Measurements from ENCODE around the gene PTCHD1. TPM values are rescaled to one million over a fixed set of nuclear protein-coding genes. Genes with fewer than 3 reads are reported as not detected.
A peak's percentile ranks its signal among the peaks of the same experiment; 100 is the strongest.

PTCHD1 gene
- total RNA-seq (not detected), polyA plus RNA-seq (not detected)

DNA sequence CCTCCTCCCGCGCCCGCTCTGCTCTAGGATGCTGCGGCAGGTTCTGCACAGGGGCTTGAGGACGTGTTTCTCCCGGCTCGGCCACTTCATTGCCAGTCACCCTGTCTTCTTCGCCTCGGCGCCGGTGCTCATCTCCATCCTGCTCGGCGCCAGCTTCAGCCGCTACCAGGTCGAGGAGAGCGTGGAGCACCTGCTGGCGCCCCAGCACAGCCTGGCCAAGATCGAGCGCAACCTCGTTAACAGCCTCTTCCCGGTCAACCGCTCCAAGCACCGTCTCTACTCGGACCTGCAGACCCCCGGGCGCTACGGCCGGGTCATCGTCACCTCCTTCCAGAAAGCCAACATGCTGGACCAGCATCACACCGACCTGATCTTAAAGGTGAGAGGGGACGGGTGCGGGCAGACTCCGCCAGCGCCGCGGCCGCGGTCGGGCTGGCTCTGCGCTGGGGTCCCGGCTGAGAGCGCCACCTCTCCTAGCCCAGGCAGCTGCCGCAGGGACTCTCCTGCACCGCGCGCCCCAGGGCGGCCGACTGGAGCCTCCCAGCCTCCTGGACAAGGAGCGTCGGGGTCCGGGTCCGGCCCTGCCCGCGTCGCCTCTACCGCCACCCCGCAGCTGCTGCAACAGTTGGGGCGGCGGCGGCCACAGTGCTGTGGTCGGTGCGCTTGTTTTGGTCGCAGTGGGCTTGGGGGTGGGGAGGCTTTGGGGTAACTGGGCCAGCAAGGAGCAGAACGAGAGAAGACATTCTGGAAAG lies at the start of gene PTCHD1:
PTCHD1 (plus strand) TSS at position 2 of the 752 bp plus-strand sequence; CDS start at position 29, 27 bp downstream.
- Histone ChIP-seq H3K27me3 (ENCODE audit: control insufficient read depth, insufficient read depth, low read length) (peaks cover 3% of the 10 kb centered on the region), H3K4me1 (ENCODE audit: control insufficient read depth, insufficient read depth, low read length, poor library complexity, severe bottlenecking) (no peaks in the 10 kb centered on the region), H3K36me3 (ENCODE audit: control insufficient read depth, insufficient read depth, low read length) (no peaks in the 10 kb centered on the region), H3K9me3 (ENCODE audit: control insufficient read depth in 2 of 2, low read length in 2 of 2) (no peaks in the 10 kb centered on the region), H3K27ac (ENCODE audit: insufficient read depth, low read length, poor library complexity, severe bottlenecking) (no peak within 1 kb of the TSS), H3K4me3 (ENCODE audit: low read depth, low read length) (no peak within 1 kb of the TSS)
- Mint-ChIP-seq H3K36me3 (no peaks in the 10 kb centered on the region), H3K27ac (no peak within 1 kb of the TSS), H3K4me3 (peak within 1 kb of the TSS in 3 of 4 donors; percentile 46 to 83 (median 52)), H3K4me1 (peaks cover 0 to 12% (median 1%) of the 10 kb centered on the region in 4 donors), H3K9me3 (peaks cover 0 to 2% (median 0%) of the 10 kb centered on the region in 7 donors), H3K27me3 (peaks cover 21% of the 10 kb centered on the region)
- ATAC-seq (ENCODE audit: low read depth in 2 of 2) (no peak), DNase-seq (no peak)

DNA sequence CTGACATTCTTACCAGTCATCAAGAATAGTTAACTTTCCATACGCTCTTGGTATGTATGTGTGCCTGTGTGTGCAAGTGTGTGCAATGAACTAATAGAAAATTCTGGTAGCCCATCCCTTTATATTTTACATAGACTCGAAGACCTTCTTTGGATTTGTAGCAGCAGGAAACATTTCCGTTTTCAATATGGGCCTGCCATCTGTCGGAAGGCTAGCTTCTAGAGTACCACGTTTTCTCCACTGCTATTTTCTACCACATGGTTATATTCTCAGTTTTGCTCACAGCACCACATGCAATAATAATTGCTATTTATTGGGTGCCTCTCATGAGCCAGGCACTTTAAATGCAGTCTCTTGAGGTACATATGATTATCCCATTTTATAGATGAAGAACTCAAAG lies 47.9 kb upstream of the PTCHD1 start:
- Mint-ChIP-seq H3K27me3 (no peaks in the 10 kb centered on the region), H3K4me3 (no peak overlapping the region), H3K4me1 (peaks cover 0 to 4% (median 0%) of the 10 kb centered on the region in 4 donors), H3K27ac (peak overlapping the region in 1 of 3 donors; percentile 43), H3K9me3 (no peaks in the 10 kb centered on the region), H3K36me3 (no peaks in the 10 kb centered on the region)
- Histone ChIP-seq H3K9me3 (ENCODE audit: control insufficient read depth in 2 of 2, low read length in 2 of 2) (no peaks in the 10 kb centered on the region), H3K27ac (ENCODE audit: insufficient read depth, low read length, poor library complexity, severe bottlenecking) (no peak overlapping the region), H3K27me3 (ENCODE audit: control insufficient read depth, insufficient read depth, low read length) (no peaks in the 10 kb centered on the region), H3K4me3 (ENCODE audit: low read depth, low read length) (no peak overlapping the region), H3K36me3 (ENCODE audit: control insufficient read depth, insufficient read depth, low read length) (no peaks in the 10 kb centered on the region), H3K4me1 (ENCODE audit: control insufficient read depth, insufficient read depth, low read length, poor library complexity, severe bottlenecking) (no peaks in the 10 kb centered on the region)
- ATAC-seq (ENCODE audit: low read depth in 2 of 2) (no peak), DNase-seq (no peak)

DNA sequence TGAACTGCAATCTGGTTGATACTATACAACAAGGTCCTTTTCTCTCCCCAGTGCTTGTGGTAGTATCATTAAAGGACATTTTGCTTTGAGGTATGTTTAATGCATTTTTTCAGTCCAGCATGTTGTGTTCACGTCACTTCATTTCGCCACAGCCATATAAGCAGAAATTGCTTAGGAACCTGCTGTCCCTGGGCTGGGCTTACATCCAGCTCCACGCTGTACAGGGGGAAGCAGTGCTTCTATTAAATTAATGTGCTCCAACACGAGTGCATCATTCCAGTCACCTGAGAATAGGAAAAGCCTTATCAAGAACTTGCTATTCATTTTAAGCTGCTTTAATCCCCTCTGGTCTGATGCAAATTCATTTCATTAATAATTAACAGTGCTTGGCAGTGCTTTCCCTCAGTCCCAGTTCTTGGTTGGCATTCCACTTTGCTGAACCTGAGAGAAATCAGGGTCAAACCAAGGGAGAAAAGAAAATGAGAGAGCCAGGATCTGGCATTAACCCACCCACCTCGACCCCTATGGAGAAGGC lies 47.4 kb upstream of the PTCHD1 start:
- no peak for DNase-seq
- Mint-ChIP-seq H3K4me1 (peaks cover 0 to 4% (median 0%) of the 10 kb centered on the region in 4 donors), H3K27ac (no peak overlapping the region)

DNA sequence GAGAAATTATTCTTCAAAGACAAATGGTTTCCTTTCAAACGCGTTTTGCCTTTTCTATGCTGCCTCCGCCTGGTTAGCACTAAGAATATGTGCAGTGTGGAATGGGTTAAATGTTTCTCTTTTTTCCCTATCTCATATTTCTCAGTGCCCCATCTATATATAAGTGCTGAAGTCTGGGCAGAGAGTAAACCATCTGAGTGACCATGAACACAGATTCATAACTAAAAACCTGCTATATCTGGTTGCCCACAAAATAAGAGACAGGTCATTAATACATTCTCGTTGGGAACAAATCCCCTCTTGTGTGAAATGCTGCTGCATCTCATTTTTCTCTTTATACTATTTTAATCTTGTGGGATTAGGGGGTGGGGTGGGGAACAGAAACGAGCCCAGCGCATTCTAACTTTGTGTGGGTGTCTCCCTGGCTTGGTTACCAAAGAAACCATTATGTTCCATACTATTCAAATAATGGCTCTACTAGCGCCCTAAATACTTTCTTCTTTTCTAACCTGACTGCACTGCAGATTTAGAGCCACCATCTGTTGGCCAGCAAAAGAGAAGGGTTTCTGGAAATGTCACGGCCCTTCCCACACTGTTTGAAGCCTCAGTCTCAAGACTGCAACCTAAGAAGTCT lies 42.2 kb upstream of the PTCHD1 start:
- Mint-ChIP-seq H3K9me3 (peaks cover 0 to 3% (median 0%) of the 10 kb centered on the region in 7 donors), H3K27ac (no peak overlapping the region), H3K36me3 (no peaks in the 10 kb centered on the region), H3K27me3 (no peaks in the 10 kb centered on the region), H3K4me1 (peaks cover 0 to 4% (median 0%) of the 10 kb centered on the region in 4 donors), H3K4me3 (no peak overlapping the region)
- DNase-seq (no peak), ATAC-seq (ENCODE audit: low read depth in 2 of 2) (no peak)
- Histone ChIP-seq H3K4me3 (ENCODE audit: low read depth, low read length) (no peak overlapping the region), H3K27ac (ENCODE audit: insufficient read depth, low read length, poor library complexity, severe bottlenecking) (no peak overlapping the region), H3K36me3 (ENCODE audit: control insufficient read depth, insufficient read depth, low read length) (no peaks in the 10 kb centered on the region), H3K4me1 (ENCODE audit: control insufficient read depth, insufficient read depth, low read length, poor library complexity, severe bottlenecking) (no peaks in the 10 kb centered on the region), H3K27me3 (ENCODE audit: control insufficient read depth, insufficient read depth, low read length) (no peaks in the 10 kb centered on the region), H3K9me3 (ENCODE audit: control insufficient read depth in 2 of 2, low read length in 2 of 2) (no peaks in the 10 kb centered on the region)

More for the DNA sequence above, 47.4 kb upstream of the PTCHD1 start:
- Mint-ChIP-seq H3K27me3 (no peaks in the 10 kb centered on the region), H3K4me3 (no peak overlapping the region), H3K36me3 (no peaks in the 10 kb centered on the region), H3K9me3 (no peaks in the 10 kb centered on the region)
- Histone ChIP-seq H3K27ac (ENCODE audit: insufficient read depth, low read length, poor library complexity, severe bottlenecking) (no peak overlapping the region), H3K36me3 (ENCODE audit: control insufficient read depth, insufficient read depth, low read length) (no peaks in the 10 kb centered on the region), H3K4me1 (ENCODE audit: control insufficient read depth, insufficient read depth, low read length, poor library complexity, severe bottlenecking) (no peaks in the 10 kb centered on the region), H3K27me3 (ENCODE audit: control insufficient read depth, insufficient read depth, low read length) (no peaks in the 10 kb centered on the region), H3K9me3 (ENCODE audit: control insufficient read depth in 2 of 2, low read length in 2 of 2) (no peaks in the 10 kb centered on the region), H3K4me3 (ENCODE audit: low read depth, low read length) (no peak overlapping the region)
- no peak for ATAC-seq (ENCODE audit: low read depth in 2 of 2)

DNA sequence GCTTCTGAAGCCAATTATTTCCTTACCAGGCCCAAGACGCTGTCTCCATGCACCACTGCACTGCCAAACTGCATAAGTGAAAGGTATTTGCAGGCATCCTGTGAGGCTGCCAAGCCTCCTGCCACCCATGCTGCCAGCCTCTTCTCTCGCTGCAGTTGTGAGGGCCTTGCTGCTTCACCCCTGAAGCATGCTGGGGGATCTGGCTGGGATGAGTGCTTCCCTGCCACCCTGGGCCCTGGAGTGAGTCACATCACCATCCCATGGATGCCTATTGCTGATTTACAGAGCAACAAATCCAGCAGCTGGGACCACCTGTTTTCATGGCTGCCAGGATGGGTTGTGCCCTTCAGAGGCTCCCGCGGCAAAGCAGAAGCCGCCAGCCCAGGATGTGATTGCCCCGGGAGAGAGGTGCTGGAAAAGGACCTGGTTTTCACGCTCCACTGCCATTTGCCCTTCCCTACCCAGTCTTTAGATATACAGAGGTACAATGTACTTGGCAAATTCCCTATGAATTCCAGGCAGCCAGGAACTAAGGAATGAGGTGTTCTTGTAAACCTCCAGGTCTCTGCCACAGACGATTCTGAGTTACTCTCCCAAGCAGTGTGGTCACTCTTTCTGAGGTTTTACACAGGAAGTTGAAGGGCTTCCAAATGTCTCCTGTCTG lies 41.5 kb upstream of the PTCHD1 start:
- Histone ChIP-seq H3K9me3 (ENCODE audit: control insufficient read depth in 2 of 2, low read length in 2 of 2) (no peaks in the 10 kb centered on the region), H3K27ac (ENCODE audit: insufficient read depth, low read length, poor library complexity, severe bottlenecking) (no peak overlapping the region), H3K27me3 (ENCODE audit: control insufficient read depth, insufficient read depth, low read length) (no peaks in the 10 kb centered on the region), H3K36me3 (ENCODE audit: control insufficient read depth, insufficient read depth, low read length) (no peaks in the 10 kb centered on the region), H3K4me1 (ENCODE audit: control insufficient read depth, insufficient read depth, low read length, poor library complexity, severe bottlenecking) (no peaks in the 10 kb centered on the region), H3K4me3 (ENCODE audit: low read depth, low read length) (no peak overlapping the region)
- ATAC-seq (ENCODE audit: low read depth in 2 of 2) (no peak), DNase-seq (no peak)
- Mint-ChIP-seq H3K9me3 (peaks cover 0 to 3% (median 0%) of the 10 kb centered on the region in 7 donors), H3K27me3 (no peaks in the 10 kb centered on the region), H3K36me3 (no peaks in the 10 kb centered on the region), H3K4me3 (no peak overlapping the region), H3K4me1 (peaks cover 0 to 4% (median 0%) of the 10 kb centered on the region in 4 donors), H3K27ac (no peak overlapping the region)

DNA sequence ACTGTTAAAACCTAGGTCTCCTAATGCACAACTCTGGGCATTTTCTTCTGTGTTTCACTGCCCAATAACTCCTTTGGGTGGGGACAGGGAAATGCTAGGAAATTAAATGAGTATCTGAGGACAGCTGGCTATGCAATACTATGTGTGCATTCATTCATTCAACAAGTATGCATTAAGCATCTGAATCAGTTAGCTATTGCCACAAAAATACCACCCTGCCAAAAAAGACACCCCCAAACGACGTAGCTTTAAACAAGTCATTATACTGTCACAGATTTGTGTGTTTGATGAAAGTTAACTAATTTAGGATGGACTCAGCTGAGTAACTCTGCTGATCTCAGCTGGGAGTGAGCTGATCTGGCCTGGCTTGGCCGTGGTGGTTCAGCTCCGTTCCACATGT lies 29.8 kb upstream of the PTCHD1 start:
- H3K4me3 ChIP-seq (ENCODE audit: low read depth, low read length), result no peak overlapping the region
- no peaks in the 10 kb centered on the region for H3K27me3 ChIP-seq (ENCODE audit: control insufficient read depth, insufficient read depth, low read length)
- Mint-ChIP-seq H3K36me3 (no peaks in the 10 kb centered on the region), H3K27me3 (no peaks in the 10 kb centered on the region), H3K4me1 (no peaks in the 10 kb centered on the region), H3K27ac (no peak overlapping the region), H3K4me3 (no peak overlapping the region), H3K9me3 (peaks cover 0 to 2% (median 0%) of the 10 kb centered on the region in 7 donors)
- H3K36me3 ChIP-seq (ENCODE audit: control insufficient read depth, insufficient read depth, low read length), result no peaks in the 10 kb centered on the region
- H3K4me1 ChIP-seq (ENCODE audit: control insufficient read depth, insufficient read depth, low read length, poor library complexity, severe bottlenecking), result no peaks in the 10 kb centered on the region
- ATAC-seq (ENCODE audit: low read depth in 2 of 2), result no peak
- no peaks in the 10 kb centered on the region for H3K9me3 ChIP-seq (ENCODE audit: control insufficient read depth in 2 of 2, low read length in 2 of 2)
- no peak for DNase-seq
- no peak overlapping the region for H3K27ac ChIP-seq (ENCODE audit: insufficient read depth, low read length, poor library complexity, severe bottlenecking)

DNA sequence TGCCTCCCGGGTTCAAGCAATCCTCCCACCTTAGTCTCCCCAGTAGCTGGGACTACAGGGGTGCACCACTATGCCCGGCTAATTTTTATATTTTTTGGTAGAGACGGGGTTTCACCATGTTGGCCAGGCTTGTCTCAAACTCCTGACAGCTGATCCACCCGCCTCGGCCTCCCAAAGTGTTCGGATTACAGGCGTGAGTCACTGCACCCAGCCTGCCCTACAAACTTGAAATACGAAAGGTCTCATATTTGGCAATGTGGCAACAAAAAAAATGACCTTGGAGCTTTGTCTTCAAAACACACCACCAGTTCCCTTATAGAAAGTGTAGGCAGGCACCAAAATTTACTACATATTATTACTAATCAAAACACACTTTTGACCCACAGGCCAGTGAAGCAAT lies 22.9 kb upstream of the PTCHD1 start:
- Histone ChIP-seq H3K27me3 (ENCODE audit: control insufficient read depth, insufficient read depth, low read length) (no peaks in the 10 kb centered on the region), H3K4me3 (ENCODE audit: low read depth, low read length) (no peak overlapping the region), H3K36me3 (ENCODE audit: control insufficient read depth, insufficient read depth, low read length) (no peaks in the 10 kb centered on the region), H3K9me3 (ENCODE audit: control insufficient read depth in 2 of 2, low read length in 2 of 2) (no peaks in the 10 kb centered on the region), H3K4me1 (ENCODE audit: control insufficient read depth, insufficient read depth, low read length, poor library complexity, severe bottlenecking) (no peaks in the 10 kb centered on the region), H3K27ac (ENCODE audit: insufficient read depth, low read length, poor library complexity, severe bottlenecking) (no peak overlapping the region)
- H3K9me3 Mint-ChIP-seq, result peaks cover 0 to 2% (median 0%) of the 10 kb centered on the region in 7 donors
- H3K36me3 Mint-ChIP-seq, result no peaks in the 10 kb centered on the region
- no peaks in the 10 kb centered on the region for H3K4me1 Mint-ChIP-seq
- ATAC-seq (ENCODE audit: low read depth in 2 of 2) (no peak), DNase-seq (no peak)
- no peak overlapping the region for H3K4me3 Mint-ChIP-seq
- H3K27me3 Mint-ChIP-seq, result no peaks in the 10 kb centered on the region
- no peak overlapping the region for H3K27ac Mint-ChIP-seq
